ENCODE results near the gene ALG14.
"Not testable (repeated sequence)": the region's sequence is repeated elsewhere in the genome, so short reads cannot be mapped to it uniquely, and the experiment has no call there.

DNA sequence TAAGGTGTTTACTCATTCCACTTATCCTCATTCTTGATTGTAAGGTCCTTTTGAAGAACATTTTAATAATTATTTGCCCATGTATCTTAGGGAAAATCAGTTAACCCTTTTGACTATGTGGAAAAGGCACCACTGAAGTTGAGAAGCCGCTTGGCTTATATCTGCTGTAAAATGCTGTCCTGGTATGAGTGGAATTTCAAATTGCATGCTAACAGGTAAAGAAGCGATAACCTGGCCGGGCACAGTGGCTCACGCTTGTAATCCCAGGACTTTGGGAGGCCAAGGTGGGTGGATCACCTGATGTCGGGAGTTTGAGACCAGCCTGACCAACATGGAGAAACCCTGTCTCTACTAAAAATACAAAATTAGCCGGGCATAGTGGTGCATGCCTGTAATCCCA, 53.3 kb downstream of the ALG14 start:
- not testable (repeated sequence) for TF ChIP-seq POLR2A, CTCF (IDR thresholded peaks at IDR 0.05)

Measured in thyroid gland (tissue), 4 donors.